Caki2 (cell line): ENCODE results near the gene CSNK1G2. TPM values are rescaled to one million over a fixed set of nuclear protein-coding genes. Genes with fewer than 3 reads are reported as not detected.

Experiments
- DNase-seq: peaks from one replicate; pipeline ENCODE4 v3.0.0-alpha.2; 2015; ENCODE audit warnings: low read depth
- in situ Hi-C: cut with HindIII; loops from 2 replicates; pipeline ENCODE4 v1.10.0; 2016; ENCODE audit warnings: low sequenced_read_pairs, low pct_unique_long_range_greater_than_20kb, mixed read lengths
- total RNA-seq: library from RNA; depleted of rRNA; stranded (reverse); fragments of >200 nt; shearing (Covaris generic); gene quantifications from 2 replicates; pipeline ENCODE4 v1.2.3, GENCODE V29; 2014; ENCODE audit warnings: low replicate concordance

The CSNK1G2 gene
- total RNA-seq, 1 experiment from 2014 or later, result 32.9 TPM

DNA sequence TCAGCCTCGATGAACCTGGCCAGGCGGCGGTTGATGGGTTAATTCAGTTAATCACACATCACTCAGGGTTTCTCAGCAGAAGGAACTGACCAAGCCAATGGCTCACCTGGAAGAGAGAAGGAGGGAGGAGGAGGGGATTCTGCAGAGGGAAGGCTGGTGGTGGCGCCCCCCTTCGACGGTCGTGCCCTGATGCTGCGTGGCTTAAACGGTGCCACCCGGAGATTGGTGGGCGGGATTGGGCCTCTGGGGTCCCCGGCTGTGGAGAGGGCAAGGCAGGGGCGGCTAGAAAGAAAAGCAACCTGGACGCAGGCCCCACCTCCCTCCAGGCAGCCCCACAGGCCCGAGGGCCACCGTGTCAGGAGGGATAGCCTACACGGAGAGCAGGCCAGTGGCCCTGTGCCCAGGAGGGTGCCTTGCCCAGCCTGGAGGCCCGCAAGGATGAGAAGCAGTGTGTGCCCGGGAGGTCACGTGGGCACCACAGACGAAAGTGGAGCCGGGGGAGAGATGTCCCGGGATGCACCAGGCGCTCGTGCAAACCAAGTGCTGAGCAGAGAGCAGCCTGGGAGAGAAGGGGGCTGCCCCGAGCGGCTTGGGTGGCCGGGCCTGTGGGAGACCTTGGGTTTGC, 16.0 kb downstream of the CSNK1G2 start:
- in situ Hi-C loops, result no loop called here
- DNase-seq, result no peak

GRCh38 chr19:1957562-1958248, 16.7 kb downstream of the CSNK1G2 start:
- no peak for DNase-seq
- in situ Hi-C loops, result no loop called here

- no peak for DNase-seq
- in situ Hi-C loops, result no loop called here
These were observed 19.1 kb downstream of the CSNK1G2 start for GRCh38 chr19:1959928-1960589.

DNA sequence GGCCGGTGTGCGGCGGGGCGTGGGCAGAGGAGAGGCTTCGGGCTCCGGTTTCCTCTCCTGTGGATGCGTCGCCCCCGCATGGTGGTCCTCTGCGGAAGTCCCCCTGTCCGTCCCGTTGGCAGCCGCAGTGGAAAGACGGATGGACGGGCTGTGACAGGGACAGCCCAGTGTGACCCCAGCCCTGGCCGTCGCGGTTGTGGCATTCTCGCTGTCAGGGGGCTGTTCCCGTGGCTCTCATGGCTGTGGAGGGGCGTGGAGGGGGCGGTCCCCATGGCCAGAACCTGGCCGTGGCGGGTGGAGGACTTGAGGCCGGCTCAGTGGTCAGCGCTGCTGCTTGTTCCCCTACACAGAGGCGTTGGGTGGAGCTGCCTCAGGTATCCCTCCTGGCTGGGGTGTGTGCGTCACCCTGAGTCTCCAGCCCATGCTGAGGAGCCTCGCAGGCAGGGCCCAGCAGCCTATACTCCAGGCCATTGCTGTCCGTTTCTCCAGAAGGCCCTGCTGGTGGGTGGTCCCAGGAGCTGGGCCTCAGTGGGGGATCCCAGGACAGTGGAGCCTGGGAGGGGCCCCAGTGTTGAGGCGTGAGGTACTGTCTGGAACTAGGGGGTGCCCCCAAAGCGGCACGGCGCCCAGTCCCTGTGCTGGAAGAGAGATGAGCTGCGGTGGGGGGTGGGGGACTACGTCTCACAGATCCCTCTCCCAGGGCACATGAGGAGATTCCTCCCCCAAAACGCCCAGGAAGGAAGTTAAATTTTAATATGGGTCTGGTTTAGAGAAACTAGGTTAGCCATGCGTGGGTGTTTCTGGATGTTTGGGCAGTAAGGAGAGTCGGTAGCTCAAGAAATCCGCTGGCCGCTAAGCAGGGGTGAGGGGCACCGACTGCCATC, 20.3 kb downstream of the CSNK1G2 start:
- in situ Hi-C loops, result no loop called here
- DNase-seq, result no peak

- in situ Hi-C loops, result no loop called here
These were observed 21.7 kb downstream of the CSNK1G2 start for GRCh38 chr19:1962674-1963073.

DNA sequence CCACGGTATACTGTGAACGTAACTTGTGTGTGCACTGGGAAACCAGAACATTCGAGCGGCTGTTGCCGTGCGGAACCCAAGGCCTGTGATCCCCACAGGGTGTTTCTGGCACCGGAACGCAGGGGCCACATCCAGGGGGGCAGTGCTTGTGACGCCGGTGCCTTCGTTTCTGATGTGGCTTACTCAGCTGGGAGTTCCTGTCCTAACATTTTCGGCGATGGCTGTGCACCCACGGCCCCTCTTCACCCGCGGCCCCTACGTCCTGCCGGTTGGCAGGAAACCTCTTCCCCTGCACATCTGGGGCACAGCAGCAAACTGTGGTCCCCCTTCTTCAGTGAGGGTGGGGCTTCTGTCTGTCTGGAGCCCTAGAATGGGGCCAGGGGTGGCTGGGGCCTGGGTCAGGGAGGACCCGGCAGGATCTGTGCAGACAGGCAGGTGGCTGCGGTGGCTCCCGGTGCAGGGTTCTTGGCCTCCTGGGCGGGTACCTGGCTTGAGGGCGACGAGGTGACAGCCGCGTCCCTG, 26.2 kb downstream of the CSNK1G2 start:
- no peak for DNase-seq
- in situ Hi-C loops, result no loop called here

More at GRCh38 chr19:1962674-1963073, 21.7 kb downstream of the CSNK1G2 start:
- no peak for DNase-seq

- in situ Hi-C loops, result no loop called here
- DNase-seq, result no peak
These were observed 27.6 kb downstream of the CSNK1G2 start for GRCh38 chr19:1968279-1969175.

DNA sequence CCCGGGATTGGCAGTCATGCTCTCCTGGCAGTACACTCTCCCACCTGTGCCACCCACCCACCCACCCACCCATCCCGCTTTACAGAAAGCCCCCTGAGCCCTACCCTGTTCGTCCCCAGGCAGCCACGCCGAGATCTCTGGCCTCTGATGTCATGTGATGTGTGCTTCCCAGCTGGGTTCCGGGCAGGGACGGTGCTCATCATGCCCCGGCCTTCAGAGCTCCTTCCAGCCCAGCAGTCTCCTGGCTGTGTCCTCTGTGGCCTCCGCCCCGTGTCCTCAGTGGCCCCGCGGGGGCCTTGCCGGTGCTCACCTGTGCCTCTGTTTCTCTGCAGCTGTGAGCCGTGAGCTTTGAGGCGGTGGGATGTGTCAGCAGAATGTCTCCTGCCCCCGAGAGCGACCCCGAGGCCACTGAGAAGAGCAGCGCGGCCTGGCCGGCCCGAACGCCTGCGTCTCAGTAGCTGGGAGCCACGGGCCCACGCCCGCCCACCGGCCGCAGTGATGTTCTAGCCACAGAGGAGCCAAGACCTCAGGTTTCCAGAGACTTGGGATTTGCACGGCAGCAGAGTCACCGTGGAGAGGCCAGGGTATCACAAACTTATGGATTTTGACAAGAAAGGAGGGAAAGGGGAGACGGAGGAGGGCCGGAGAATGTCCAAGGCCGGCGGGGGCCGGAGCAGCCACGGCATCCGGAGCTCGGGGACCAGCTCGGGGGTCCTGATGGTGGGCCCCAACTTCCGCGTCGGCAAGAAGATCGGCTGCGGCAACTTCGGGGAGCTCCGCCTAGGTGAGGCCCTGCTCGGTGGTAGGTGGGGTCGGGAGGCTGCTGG, 28.4 kb downstream of the CSNK1G2 start:
- in situ Hi-C loops, result no loop called here
- no peak for DNase-seq

DNA sequence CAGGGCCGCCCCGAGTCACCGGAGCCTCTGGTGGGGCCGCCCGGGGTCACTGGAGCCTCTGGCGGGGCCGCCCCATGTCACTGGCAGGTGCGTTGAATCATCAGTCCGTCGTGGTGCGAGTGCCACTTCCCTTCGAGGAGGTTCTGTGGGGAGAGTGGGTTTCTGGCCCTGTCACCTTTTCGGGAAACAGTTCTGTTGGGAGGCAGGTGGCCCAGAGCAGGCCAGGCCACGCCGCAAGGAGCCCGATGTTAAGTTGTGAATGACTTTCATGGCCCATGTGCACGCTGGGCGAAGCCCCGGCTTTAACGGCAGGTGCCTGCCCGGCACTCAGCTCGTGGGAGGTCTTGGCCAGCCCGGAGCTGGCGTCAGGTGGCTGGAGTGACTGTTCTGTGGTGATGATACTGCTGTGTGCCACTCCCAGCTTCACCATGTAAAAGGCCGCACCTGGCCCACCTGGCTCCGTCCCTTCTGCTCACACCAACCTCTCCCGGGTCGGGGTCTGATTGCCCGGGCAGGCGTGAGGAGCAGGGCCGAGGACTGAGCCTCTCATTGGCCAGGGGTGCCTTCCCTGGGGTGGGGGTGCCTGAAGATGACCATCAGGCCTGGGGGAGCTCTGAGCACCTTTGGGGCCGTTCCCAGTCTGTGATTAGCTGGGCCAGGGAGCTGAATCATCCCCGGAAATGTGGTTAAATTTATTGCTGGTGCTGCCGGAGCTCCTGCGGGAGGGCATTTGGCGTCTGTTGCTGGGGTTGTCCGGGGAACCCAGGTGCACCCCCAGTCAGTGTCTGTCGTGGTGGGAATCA, 29.2 kb downstream of the CSNK1G2 start:
- DNase-seq, result no peak
- in situ Hi-C loops, result no loop called here

DNA sequence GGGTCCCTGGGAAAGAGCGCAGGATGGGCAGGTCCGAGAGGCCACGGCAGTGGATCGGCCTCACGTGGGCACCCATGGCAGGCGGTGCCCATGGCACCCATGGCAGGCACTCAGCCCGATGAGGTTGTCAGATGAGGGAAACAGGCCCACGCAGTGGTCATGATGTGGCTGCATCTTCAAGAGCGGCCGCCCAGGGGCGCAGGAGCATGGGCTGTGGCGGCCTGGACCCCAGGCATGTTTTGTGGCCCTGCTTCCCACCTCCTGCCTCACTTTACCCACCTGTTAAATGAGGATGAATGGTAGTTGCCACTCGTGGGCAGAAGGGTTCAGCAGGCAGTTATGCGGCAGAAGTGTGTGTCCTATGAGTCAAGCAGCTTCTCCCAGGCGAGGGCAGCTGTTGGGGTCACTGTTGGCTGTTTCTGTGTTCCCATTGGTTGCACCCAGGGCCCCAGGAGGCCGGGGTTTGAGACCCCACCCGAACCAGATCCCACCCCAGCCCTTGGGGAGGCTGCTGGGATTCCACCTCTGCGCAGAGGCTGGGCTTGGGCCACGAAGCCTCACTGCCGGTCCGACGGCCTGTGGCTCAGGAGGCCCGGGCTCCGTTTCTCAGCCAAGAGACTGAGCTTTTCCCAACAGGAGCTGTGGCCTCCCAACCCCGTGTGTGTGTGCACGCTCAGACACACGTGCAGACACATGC, 30.0 kb downstream of the CSNK1G2 start:
- in situ Hi-C loops, result no loop called here
- no peak for DNase-seq

DNA sequence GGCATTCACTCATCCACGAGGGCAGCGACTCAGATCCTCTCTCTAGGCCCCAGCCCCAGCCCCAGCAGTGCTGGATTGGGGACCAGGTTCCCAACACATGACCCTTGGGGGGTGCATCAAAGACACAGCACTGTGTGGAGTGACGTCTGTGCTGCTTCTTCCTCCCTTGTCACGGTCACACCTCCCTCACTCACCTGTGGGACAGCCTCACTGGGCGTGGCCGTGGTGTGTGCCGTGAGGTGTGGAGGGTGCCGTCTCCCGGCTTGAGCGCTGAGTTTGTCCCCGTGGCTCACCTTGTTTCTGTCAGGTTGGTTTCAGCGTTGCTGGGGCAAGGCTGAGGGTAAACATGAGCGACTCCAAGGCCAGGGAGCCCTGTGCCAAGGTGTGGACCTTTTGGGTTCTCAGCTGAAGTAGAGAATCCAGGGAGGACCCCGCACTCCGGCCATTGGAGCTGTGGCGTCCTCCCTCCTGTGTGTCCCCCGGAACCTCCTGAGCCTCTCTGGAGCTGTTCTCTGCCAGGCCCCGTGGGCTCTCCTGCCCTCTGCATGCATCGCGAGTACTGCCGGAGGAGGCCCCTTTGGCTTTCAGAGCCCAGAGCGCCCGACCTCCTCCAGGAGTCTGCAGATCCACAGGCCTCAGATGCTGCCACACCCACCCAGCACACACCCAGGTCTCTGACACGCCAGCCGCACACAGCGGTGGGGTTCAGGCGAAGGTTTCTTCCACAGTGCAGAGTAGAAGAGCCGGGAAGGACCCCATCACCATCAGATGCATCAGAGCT, 33.6 kb downstream of the CSNK1G2 start:
- in situ Hi-C loops, result no loop called here

GRCh38 chr19:1975162-1975480, 34.1 kb downstream of the CSNK1G2 start:
- in situ Hi-C loops, result no loop called here
- no peak for DNase-seq

More for the DNA sequence above, 33.6 kb downstream of the CSNK1G2 start:
- no peak for DNase-seq

- no peak for DNase-seq
- in situ Hi-C loops, result no loop called here
These were observed 36.1 kb downstream of the CSNK1G2 start for GRCh38 chr19:1977120-1977519.

DNA sequence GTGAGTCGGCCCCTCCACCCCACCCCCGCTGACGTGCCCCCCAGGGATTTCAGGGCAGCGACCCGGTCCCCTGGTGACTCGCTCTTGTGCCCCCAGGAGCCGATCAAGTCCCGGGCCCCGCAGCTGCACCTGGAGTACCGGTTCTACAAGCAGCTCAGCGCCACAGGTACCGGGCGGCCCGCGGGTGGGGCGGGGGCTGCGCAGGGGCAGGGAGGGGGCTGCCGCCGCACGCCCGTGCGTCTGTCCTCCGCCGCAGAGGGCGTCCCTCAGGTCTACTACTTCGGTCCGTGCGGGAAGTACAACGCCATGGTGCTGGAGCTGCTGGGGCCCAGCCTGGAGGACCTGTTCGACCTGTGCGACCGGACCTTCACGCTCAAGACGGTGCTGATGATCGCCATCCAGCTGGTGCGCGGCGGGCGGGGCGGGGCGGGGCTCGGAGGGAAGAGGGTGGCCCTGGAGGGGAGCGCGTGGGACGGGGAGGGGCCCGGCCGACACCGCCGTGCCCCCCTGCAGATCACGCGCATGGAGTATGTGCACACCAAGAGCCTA, 37.4 kb downstream of the CSNK1G2 start:
- no peak for DNase-seq
- in situ Hi-C loops, result no loop called here

DNA sequence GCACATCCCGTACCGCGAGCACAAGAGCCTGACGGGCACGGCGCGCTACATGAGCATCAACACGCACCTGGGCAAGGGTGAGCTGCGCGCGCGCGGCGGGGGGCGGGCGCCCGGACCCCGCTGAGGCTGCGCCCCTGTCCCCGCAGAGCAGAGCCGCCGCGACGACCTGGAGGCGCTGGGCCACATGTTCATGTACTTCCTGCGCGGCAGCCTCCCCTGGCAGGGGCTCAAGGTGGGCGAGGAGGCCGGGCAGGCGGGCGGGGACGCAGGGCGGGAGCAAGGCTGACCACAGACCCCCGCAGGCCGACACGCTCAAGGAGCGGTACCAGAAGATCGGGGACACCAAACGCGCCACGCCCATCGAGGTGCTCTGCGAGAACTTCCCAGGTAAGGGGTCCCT, 38.0 kb downstream of the CSNK1G2 start:
- no peak for DNase-seq
- in situ Hi-C loops, result no loop called here
